Stimulated activated CD8-positive, alpha-beta memory T cell treated with anti-CD3 and anti-CD28 coated beads, Interleukin-15, amount 100 ng/mL, for 48 hours (primary cell): ENCODE results near the gene SLC25A42.
"Not testable (repeated sequence)": the region's sequence is repeated elsewhere in the genome, so short reads cannot be mapped to it uniquely, and the experiment has no call there.

Experiments used
- DNase-seq, 2 donors: peaks; one replicate each; pipeline ENCODE4 v3.0.0-alpha.2; 2020; ENCODE audit warnings: low read depth in 2 of 2

SLC25A42 gene

GRCh38 chr19:19068659-19069654 is 5.2 kb downstream of the SLC25A42 start:
- DNase-seq = no peak

- DNase-seq = no peak
Observed at GRCh38 chr19:19071897-19072296, 8.1 kb downstream of the SLC25A42 start.

- no peak for DNase-seq
Observed at GRCh38 chr19:19074196-19074882, 10.5 kb downstream of the SLC25A42 start.

- no peak for DNase-seq
Observed at GRCh38 chr19:19075126-19075525, 11.3 kb downstream of the SLC25A42 start.

GRCh38 chr19:19076476-19076875 is 12.7 kb downstream of the SLC25A42 start:
- DNase-seq = no peak

- no peak for DNase-seq
Observed at GRCh38 chr19:19077103-19077502, 13.3 kb downstream of the SLC25A42 start.

GRCh38 chr19:19078801-19079200 is 15.0 kb downstream of the SLC25A42 start:
- DNase-seq = no peak

GRCh38 chr19:19079571-19079970 is 15.8 kb downstream of the SLC25A42 start:
- no peak for DNase-seq

- no peak for DNase-seq
Observed at GRCh38 chr19:19081642-19082151, 17.9 kb downstream of the SLC25A42 start.

GRCh38 chr19:19083413-19084178 is 19.8 kb downstream of the SLC25A42 start:
- no peak for DNase-seq

- no peak for DNase-seq
Observed at GRCh38 chr19:19087676-19088075, 23.9 kb downstream of the SLC25A42 start.

GRCh38 chr19:19094513-19094912 is 30.7 kb downstream of the SLC25A42 start:
- no peak for DNase-seq

GRCh38 chr19:19095691-19096090 is 31.9 kb downstream of the SLC25A42 start:
- DNase-seq = no peak

GRCh38 chr19:19096641-19097627 is 33.1 kb downstream of the SLC25A42 start:
- no peak for DNase-seq

GRCh38 chr19:19098084-19098702 is 34.4 kb downstream of the SLC25A42 start:
- DNase-seq = no peak

- no peak for DNase-seq
Observed at GRCh38 chr19:19098703-19099632, 35.2 kb downstream of the SLC25A42 start.

- no peak for DNase-seq
Observed at GRCh38 chr19:19101540-19101939, 37.7 kb downstream of the SLC25A42 start.

- DNase-seq = not testable (repeated sequence)
Observed at GRCh38 chr19:19102566-19102965, 38.8 kb downstream of the SLC25A42 start.

GRCh38 chr19:19103167-19103566 is 39.4 kb downstream of the SLC25A42 start:
- no peak for DNase-seq
